Tibial nerve (tissue), 3 donors: ENCODE measurements around the gene MCRS1.

Experiments used
- CTCF ChIP-seq, 5 experiments: fragments of 200-600 bp in 3 of 5; fragments of 450-650 bp in 2 of 5; sonication (generic) in 3 of 5; IDR thresholded peaks; one replicate each; pipeline ENCODE4 v1.5.1; 2016 to 2019; ENCODE audit warnings: antibody characterized with exemption in 5 of 5, mild to moderate bottlenecking in 3 of 5, moderate library complexity in 2 of 5
- POLR2A ChIP-seq, 2 donors: fragments of 450-650 bp; IDR thresholded peaks; one replicate each; pipeline ENCODE4 v1.6.1; 2017; ENCODE audit warnings: antibody characterized with exemption in 2 of 2, mild to moderate bottlenecking in 2 of 2, moderate library complexity in 2 of 2

- no peak for TF ChIP-seq CTCF (IDR thresholded peaks at IDR 0.05)
- no peak for TF ChIP-seq POLR2A (IDR thresholded peaks at IDR 0.05)
These were observed 31.3 kb downstream of the MCRS1 start for GRCh38 chr12:49536526-49537071.
